ENCODE measurements around the gene CCDC175. TPM values are rescaled to one million over a fixed set of nuclear protein-coding genes. Genes with fewer than 3 reads are reported as not detected.

CCDC175 gene
- total RNA-seq, 1 experiment from 2014 or later: not detected

GRCh38 chr14:59532419-59532818 lies 44.2 kb downstream of the CCDC175 start:
- Histone ChIP-seq H3K4me1 (ENCODE audit: insufficient read depth, low read length) (no peaks in the 10 kb centered on the region), H3K27me3 (ENCODE audit: low read length) (peaks cover 76% of the 10 kb centered on the region), H3K79me2 (ENCODE audit: low read length) (no peaks in the 10 kb centered on the region), H3K9ac (ENCODE audit: low read length) (no peak overlapping the region), H3K9me3 (ENCODE audit: low read length) (peaks cover 7% of the 10 kb centered on the region; the same call in 1 of the 2 replicates), H4K20me1 (ENCODE audit: low read length) (no peaks in the 10 kb centered on the region), H3K9me2 (replicated peaks; ENCODE audit: low read length) (no peaks in the 10 kb centered on the region), H2AFZ (ENCODE audit: low read length) (no peak overlapping the region), H3K4me2 (ENCODE audit: low read length) (no peak overlapping the region), H3K36me3 (ENCODE audit: low read depth, low read length) (no peaks in the 10 kb centered on the region), H3K27ac (ENCODE audit: low read length) (no peak overlapping the region), H3K4me3 (ENCODE audit: low read length) (no peak overlapping the region), H3F3A (ENCODE audit: low read length, unreplicated experiment) (no peaks in the 10 kb centered on the region)
- TF ChIP-seq EZH2 (IDR thresholded peaks at IDR 0.05; ENCODE audit: low read length, unreplicated experiment): no peak
- DNase-seq (no peak), ATAC-seq (no peak)
- BruUV-seq (replicated peaks): no TSS peak
- intact Hi-C loops (cut with micrococcal nuclease): no loop called here
- ChIA-PET POLR2A (ENCODE audit: unreplicated experiment) (no interaction called here), CTCF (no interaction called here)

GRCh38 chr14:59530349-59530748 lies 46.3 kb downstream of the CCDC175 start:
- intact Hi-C loops (cut with micrococcal nuclease): no loop called here
- BruUV-seq (replicated peaks): no TSS peak

GRCh38 chr14:59529189-59529588 lies 47.4 kb downstream of the CCDC175 start:
- no peak overlapping the region for H3K27ac ChIP-seq (ENCODE audit: low read length)
- ChIA-PET POLR2A (ENCODE audit: unreplicated experiment) (no interaction called here), CTCF (no interaction called here)
- H3F3A ChIP-seq (ENCODE audit: low read length, unreplicated experiment): no peaks in the 10 kb centered on the region
- intact Hi-C loops (cut with micrococcal nuclease): no loop called here
- no peaks in the 10 kb centered on the region for H4K20me1 ChIP-seq (ENCODE audit: low read length)
- H3K9ac ChIP-seq (ENCODE audit: low read length): no peak overlapping the region
- no peaks in the 10 kb centered on the region for H3K36me3 ChIP-seq (ENCODE audit: low read depth, low read length)
- H3K9me2 ChIP-seq (replicated peaks; ENCODE audit: low read length): no peaks in the 10 kb centered on the region
- no peak overlapping the region for H3K4me2 ChIP-seq (ENCODE audit: low read length)
- no peak for ATAC-seq
- H3K4me1 ChIP-seq (ENCODE audit: insufficient read depth, low read length): no peaks in the 10 kb centered on the region
- H3K27me3 ChIP-seq (ENCODE audit: low read length): peaks cover 81% of the 10 kb centered on the region
- H3K4me3 ChIP-seq (ENCODE audit: low read length): no peak overlapping the region
- no TSS peak for BruUV-seq (replicated peaks)
- H3K79me2 ChIP-seq (ENCODE audit: low read length): no peaks in the 10 kb centered on the region
- H2AFZ ChIP-seq (ENCODE audit: low read length): no peak overlapping the region
- no peak for DNase-seq
- H3K9me3 ChIP-seq (ENCODE audit: low read length): peaks cover 7% of the 10 kb centered on the region; the same call in 1 of the 2 replicates
- TF ChIP-seq EZH2 (IDR thresholded peaks at IDR 0.05; ENCODE audit: low read length, unreplicated experiment) (no peak), CTCF (conservative IDR thresholded peaks at IDR 0.05; ENCODE audit: low read depth, low read length) (no peak), EZH2phosphoT487 (IDR thresholded peaks at IDR 0.05; ENCODE audit: borderline replicate concordance, low read length) (no peak)

More at GRCh38 chr14:59530349-59530748, 46.3 kb downstream of the CCDC175 start:
- no peaks in the 10 kb centered on the region for H3K9me2 ChIP-seq (replicated peaks; ENCODE audit: low read length)
- POLR2A ChIA-PET (ENCODE audit: unreplicated experiment): no interaction called here
- no peak for TF ChIP-seq EZH2phosphoT487 (IDR thresholded peaks at IDR 0.05; ENCODE audit: borderline replicate concordance, low read length)
- TF ChIP-seq EZH2 (IDR thresholded peaks at IDR 0.05; ENCODE audit: low read length, unreplicated experiment): no peak
- no peak for TF ChIP-seq CTCF (conservative IDR thresholded peaks at IDR 0.05; ENCODE audit: low read depth, low read length)
- no peaks in the 10 kb centered on the region for H4K20me1 ChIP-seq (ENCODE audit: low read length)
- no peak overlapping the region for H3K4me3 ChIP-seq (ENCODE audit: low read length)
- CTCF ChIA-PET: no interaction called here
- DNase-seq (no peak), ATAC-seq (no peak)
- H2AFZ ChIP-seq (ENCODE audit: low read length): no peak overlapping the region
- H3F3A ChIP-seq (ENCODE audit: low read length, unreplicated experiment): no peaks in the 10 kb centered on the region
- H3K9ac ChIP-seq (ENCODE audit: low read length): no peak overlapping the region
- H3K27ac ChIP-seq (ENCODE audit: low read length): no peak overlapping the region
- peaks cover 7% of the 10 kb centered on the region; the same call in 1 of the 2 replicates for H3K9me3 ChIP-seq (ENCODE audit: low read length)
- no peak overlapping the region for H3K4me2 ChIP-seq (ENCODE audit: low read length)
- peaks cover 81% of the 10 kb centered on the region for H3K27me3 ChIP-seq (ENCODE audit: low read length)
- no peaks in the 10 kb centered on the region for H3K79me2 ChIP-seq (ENCODE audit: low read length)
- no peaks in the 10 kb centered on the region for H3K36me3 ChIP-seq (ENCODE audit: low read depth, low read length)
- no peaks in the 10 kb centered on the region for H3K4me1 ChIP-seq (ENCODE audit: insufficient read depth, low read length)

Data from PC-3 (cell line).